Measurements from ENCODE around the gene CAMTA1.

Gene CAMTA1

GRCh38 chr1:6909857-6910256 is 124.6 kb downstream of the CAMTA1 start:
- ChIA-PET POLR2A (interaction anchor here (0.9 kb wide), 1 partner anchor 36 kb away, joined by 3 read pairs; no protein-coding TSS in a partner anchor), CTCF (no interaction called here)
- no peak for TF ChIP-seq CTBP1 (IDR thresholded peaks at IDR 0.05; ENCODE audit: borderline replicate concordance)
- no peak for TF ChIP-seq SP1 (IDR thresholded peaks at IDR 0.05)
- TF ChIP-seq, protein P1, sequence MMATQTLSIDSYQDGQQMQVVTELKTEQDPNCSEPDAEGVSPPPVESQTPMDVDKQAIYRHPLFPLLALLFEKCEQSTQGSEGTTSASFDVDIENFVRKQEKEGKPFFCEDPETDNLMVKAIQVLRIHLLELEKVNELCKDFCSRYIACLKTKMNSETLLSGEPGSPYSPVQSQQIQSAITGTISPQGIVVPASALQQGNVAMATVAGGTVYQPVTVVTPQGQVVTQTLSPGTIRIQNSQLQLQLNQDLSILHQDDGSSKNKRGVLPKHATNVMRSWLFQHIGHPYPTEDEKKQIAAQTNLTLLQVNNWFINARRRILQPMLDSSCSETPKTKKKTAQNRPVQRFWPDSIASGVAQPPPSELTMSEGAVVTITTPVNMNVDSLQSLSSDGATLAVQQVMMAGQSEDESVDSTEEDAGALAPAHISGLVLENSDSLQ (IDR thresholded peaks at IDR 0.05) = no peak
- no peak for TF ChIP-seq ARNT (IDR thresholded peaks at IDR 0.05)
- no peak for TF ChIP-seq ZNF384 (IDR thresholded peaks at IDR 0.05)
- no peak for TF ChIP-seq FOXA1 (IDR thresholded peaks at IDR 0.05)
- no peak for TF ChIP-seq TARDBP (IDR thresholded peaks at IDR 0.05)
- no peak for TF ChIP-seq HDGF (IDR thresholded peaks at IDR 0.05; ENCODE audit: borderline replicate concordance)
- TF ChIP-seq FOXK2 (IDR thresholded peaks at IDR 0.05) = no peak
- TF ChIP-seq L3MBTL2 (conservative IDR thresholded peaks at IDR 0.05) = no peak
- no peak for TF ChIP-seq FOXM1 (IDR thresholded peaks at IDR 0.05; ENCODE audit: borderline replicate concordance)
- TF ChIP-seq ELF4 (IDR thresholded peaks at IDR 0.05) = no peak
- TF ChIP-seq NFRKB (IDR thresholded peaks at IDR 0.05) = no peak
- TF ChIP-seq SUZ12 (IDR thresholded peaks at IDR 0.05) = no peak
- TF ChIP-seq BHLHE40 (IDR thresholded peaks at IDR 0.05; ENCODE audit: borderline replicate concordance) = no peak
- TF ChIP-seq LEF1 (IDR thresholded peaks at IDR 0.05; ENCODE audit: borderline replicate concordance) = no peak
- no peak for DNase-seq (ENCODE audit: extremely low spot score)

DNA sequence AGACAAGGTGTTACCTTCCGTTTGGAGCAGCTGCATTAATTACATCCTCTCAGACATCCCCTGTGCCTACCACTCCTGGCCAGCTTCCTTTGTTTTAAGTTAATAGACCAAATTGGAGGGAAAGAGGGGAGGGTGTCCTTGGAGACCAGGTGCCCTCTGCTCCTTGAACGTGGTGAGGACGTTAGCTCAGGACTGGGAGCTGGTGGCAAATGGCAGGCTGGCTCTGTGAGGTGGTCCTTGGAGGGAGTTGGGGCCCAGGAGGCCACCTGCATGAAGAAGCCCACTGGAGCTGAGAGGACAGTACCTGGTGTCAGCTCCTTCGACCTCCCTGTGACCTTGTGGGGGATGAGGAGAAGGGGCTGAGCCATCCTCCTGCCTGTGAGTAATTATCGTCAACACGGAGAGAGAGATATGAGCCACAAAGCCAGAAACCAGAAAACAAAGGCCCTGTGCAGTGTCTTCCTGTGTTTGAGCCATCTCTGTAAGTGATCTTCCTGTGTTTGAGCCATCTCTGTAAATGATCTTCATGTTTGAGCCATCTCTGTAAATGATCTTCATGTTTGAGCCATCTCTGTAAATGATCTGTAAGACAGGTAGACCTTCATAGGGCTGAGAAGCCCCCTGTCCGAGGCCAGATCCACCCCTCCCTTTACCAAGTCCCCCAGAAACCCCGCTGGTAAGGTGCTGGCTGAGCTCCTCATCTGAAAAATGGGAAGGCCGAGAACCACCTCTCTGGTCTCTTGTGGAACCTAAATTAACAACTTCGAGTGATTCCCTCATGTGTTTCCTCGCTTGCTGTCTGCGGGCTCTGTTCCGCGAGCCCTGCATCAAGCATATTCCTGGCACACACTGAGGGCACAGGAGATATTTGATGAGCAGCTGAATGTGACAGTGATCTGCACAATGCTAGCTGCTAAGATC is 126.0 kb downstream of the CAMTA1 start:
- TF ChIP-seq, protein P1 (IDR thresholded peaks at IDR 0.05) = no peak
- no peak for TF ChIP-seq NFRKB (IDR thresholded peaks at IDR 0.05)
- TF ChIP-seq ARNT (IDR thresholded peaks at IDR 0.05) = no peak
- TF ChIP-seq CTBP1 (IDR thresholded peaks at IDR 0.05; ENCODE audit: borderline replicate concordance) = no peak
- TF ChIP-seq FOXK2 (IDR thresholded peaks at IDR 0.05) = no peak
- no peak for TF ChIP-seq SP1 (IDR thresholded peaks at IDR 0.05)
- TF ChIP-seq FOXM1 (IDR thresholded peaks at IDR 0.05; ENCODE audit: borderline replicate concordance) = no peak
- TF ChIP-seq ZNF384 (IDR thresholded peaks at IDR 0.05) = no peak
- no peak for TF ChIP-seq ELF4 (IDR thresholded peaks at IDR 0.05)
- TF ChIP-seq LEF1 (IDR thresholded peaks at IDR 0.05; ENCODE audit: borderline replicate concordance) = no peak
- no peak for TF ChIP-seq TARDBP (IDR thresholded peaks at IDR 0.05)
- TF ChIP-seq SUZ12 (IDR thresholded peaks at IDR 0.05) = no peak
- no peak for TF ChIP-seq HDGF (IDR thresholded peaks at IDR 0.05; ENCODE audit: borderline replicate concordance)
- TF ChIP-seq BHLHE40 (IDR thresholded peaks at IDR 0.05; ENCODE audit: borderline replicate concordance) = no peak
- TF ChIP-seq L3MBTL2 (conservative IDR thresholded peaks at IDR 0.05) = no peak
- TF ChIP-seq FOXA1 (IDR thresholded peaks at IDR 0.05) = no peak
- no peak for DNase-seq (ENCODE audit: extremely low spot score)
- POLR2A ChIA-PET = interaction anchor here (0.9 kb wide), 1 partner anchor 37 kb away, joined by 3 read pairs; no protein-coding TSS in a partner anchor
- CTCF ChIA-PET = interaction anchor here (0.8 kb wide), 1 partner anchor 23 kb away, joined by 3 read pairs; no protein-coding TSS in a partner anchor

DNA sequence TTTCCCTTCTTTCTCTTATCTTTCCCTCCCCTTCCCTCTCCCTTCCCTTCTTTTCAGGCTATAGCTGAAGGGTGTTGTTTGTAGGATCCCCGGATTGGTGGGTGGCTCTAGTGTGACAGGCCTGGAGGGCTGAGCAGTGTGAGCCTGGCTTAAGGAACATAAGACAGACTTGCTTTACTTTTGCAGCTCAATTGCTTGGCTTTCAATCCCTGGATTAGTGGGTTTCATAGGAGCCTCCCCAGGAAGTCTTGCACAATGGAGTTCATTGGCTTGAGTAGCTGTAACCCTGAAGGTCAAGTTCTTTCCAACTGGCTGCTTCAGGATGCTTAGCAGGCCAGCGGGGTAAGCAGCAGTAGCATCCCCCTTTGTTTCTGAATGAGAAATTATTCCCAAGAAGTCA is 126.7 kb downstream of the CAMTA1 start:
- CTCF ChIA-PET = no interaction called here

DNA sequence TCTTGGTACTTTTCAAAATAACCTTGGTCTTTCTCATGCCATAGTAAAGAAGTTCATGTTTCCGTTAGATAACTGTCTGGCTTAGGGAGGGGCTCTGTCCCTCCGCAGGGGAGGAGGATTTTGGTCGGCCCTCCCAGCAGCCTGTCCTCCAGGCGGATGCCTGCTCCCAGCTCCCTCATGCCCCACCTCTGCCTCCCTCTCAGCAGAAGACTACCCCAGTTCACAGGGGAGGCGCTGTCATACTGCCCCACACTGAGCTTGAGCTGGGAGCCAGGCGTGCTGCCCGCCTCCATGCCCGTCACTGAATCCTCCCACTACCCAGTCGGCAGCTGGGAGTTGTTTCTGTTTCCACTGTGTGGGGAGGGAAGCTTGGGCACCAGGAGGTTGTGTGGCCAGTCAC is 127.3 kb downstream of the CAMTA1 start:
- POLR2A ChIA-PET = no interaction called here
- TF ChIP-seq FOXM1 (IDR thresholded peaks at IDR 0.05; ENCODE audit: borderline replicate concordance) (no peak), TARDBP (IDR thresholded peaks at IDR 0.05) (no peak), SP1 (IDR thresholded peaks at IDR 0.05) (no peak), NFRKB (IDR thresholded peaks at IDR 0.05) (no peak), LEF1 (IDR thresholded peaks at IDR 0.05; ENCODE audit: borderline replicate concordance) (no peak), BHLHE40 (IDR thresholded peaks at IDR 0.05; ENCODE audit: borderline replicate concordance) (no peak), ZNF384 (IDR thresholded peaks at IDR 0.05) (no peak), ARNT (IDR thresholded peaks at IDR 0.05) (no peak), ELF4 (IDR thresholded peaks at IDR 0.05) (no peak), SUZ12 (IDR thresholded peaks at IDR 0.05) (no peak), L3MBTL2 (conservative IDR thresholded peaks at IDR 0.05) (no peak)
- TF ChIP-seq, protein P1 (IDR thresholded peaks at IDR 0.05) = no peak
- CTCF ChIA-PET = no interaction called here
- no peak for DNase-seq (ENCODE audit: extremely low spot score)

More for the DNA sequence above, 126.7 kb downstream of the CAMTA1 start:
- POLR2A ChIA-PET = no interaction called here
- no peak for DNase-seq (ENCODE audit: extremely low spot score)
- TF ChIP-seq ARNT (IDR thresholded peaks at IDR 0.05) (no peak), L3MBTL2 (conservative IDR thresholded peaks at IDR 0.05) (no peak), SUZ12 (IDR thresholded peaks at IDR 0.05) (no peak), FOXK2 (IDR thresholded peaks at IDR 0.05) (no peak), FOXA1 (IDR thresholded peaks at IDR 0.05) (no peak), HDGF (IDR thresholded peaks at IDR 0.05; ENCODE audit: borderline replicate concordance) (no peak), TARDBP (IDR thresholded peaks at IDR 0.05) (no peak), CTBP1 (IDR thresholded peaks at IDR 0.05; ENCODE audit: borderline replicate concordance) (no peak), LEF1 (IDR thresholded peaks at IDR 0.05; ENCODE audit: borderline replicate concordance) (no peak), ELF4 (IDR thresholded peaks at IDR 0.05) (no peak), ZNF384 (IDR thresholded peaks at IDR 0.05) (no peak), SP1 (IDR thresholded peaks at IDR 0.05) (no peak), NFRKB (IDR thresholded peaks at IDR 0.05) (no peak), FOXM1 (IDR thresholded peaks at IDR 0.05; ENCODE audit: borderline replicate concordance) (no peak), BHLHE40 (IDR thresholded peaks at IDR 0.05; ENCODE audit: borderline replicate concordance) (no peak)
- TF ChIP-seq, protein P1 (IDR thresholded peaks at IDR 0.05) = no peak

GRCh38 chr1:6913086-6913485 is 127.8 kb downstream of the CAMTA1 start:
- ChIA-PET POLR2A (no interaction called here), CTCF (no interaction called here)
- no peak for DNase-seq (ENCODE audit: extremely low spot score)
- TF ChIP-seq SUZ12 (IDR thresholded peaks at IDR 0.05) (no peak), HDGF (IDR thresholded peaks at IDR 0.05; ENCODE audit: borderline replicate concordance) (no peak), ARNT (IDR thresholded peaks at IDR 0.05) (no peak), FOXM1 (IDR thresholded peaks at IDR 0.05; ENCODE audit: borderline replicate concordance) (no peak), SP1 (IDR thresholded peaks at IDR 0.05) (no peak), BHLHE40 (IDR thresholded peaks at IDR 0.05; ENCODE audit: borderline replicate concordance) (no peak)
- TF ChIP-seq, protein P1 (IDR thresholded peaks at IDR 0.05) = no peak
